ENCODE measurements around the gene PACRG. TPM values are rescaled to one million over a fixed set of nuclear protein-coding genes. Genes with fewer than 3 reads are reported as not detected.

Gene PACRG
- polyA plus RNA-seq, 1 donor (not counting 4 experiments of a cell fraction or from before 2014, with no cell fraction given), result 0.31 TPM

DNA sequence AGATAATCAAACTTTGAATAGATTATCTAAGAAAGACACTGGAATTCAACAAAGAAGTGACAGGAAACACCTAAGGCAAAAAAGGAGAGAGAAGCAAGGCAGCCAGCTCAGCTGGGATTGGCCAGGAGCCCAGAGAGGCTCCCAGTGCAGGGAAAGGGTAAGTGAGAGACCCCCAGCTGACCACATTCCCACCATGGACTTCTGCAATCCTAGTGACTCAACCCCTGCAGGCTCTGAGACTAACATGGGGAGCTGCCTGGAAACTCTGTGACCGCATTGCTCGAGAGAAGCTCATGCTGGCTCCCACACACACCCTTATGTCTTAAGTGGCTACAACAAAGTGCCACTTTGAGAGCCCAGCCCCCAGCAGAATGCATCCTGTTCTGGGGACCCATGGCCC lies 215.1 kb downstream of the PACRG start:
- FAIRE-seq (no peak), DNase-seq (ENCODE audit: low read depth, low spot score) (no peak)
- Histone ChIP-seq H3K79me2 (ENCODE audit: control insufficient read depth, insufficient read depth, low read length) (no peaks in the 10 kb centered on the region), H3K4me1 (ENCODE audit: control insufficient read depth, extremely low read depth, insufficient read depth, low read length) (no peaks in the 10 kb centered on the region), H4K20me1 (ENCODE audit: control insufficient read depth, extremely low read depth, insufficient read depth, low read length) (no peaks in the 10 kb centered on the region), H3K27me3 (ENCODE audit: control insufficient read depth, extremely low read depth, insufficient read depth, low read length) (no peaks in the 10 kb centered on the region), H3K4me3 (ENCODE audit: control insufficient read depth in 2 of 3, extremely low read depth in 1 of 3, insufficient read depth in 2 of 3, low read depth in 1 of 3, low read length in 3 of 3) (no peak overlapping the region), H3K9me1 (ENCODE audit: control insufficient read depth, extremely low read depth, insufficient read depth, low read length) (no peaks in the 10 kb centered on the region), H2AFZ (ENCODE audit: control insufficient read depth, low read length) (no peak overlapping the region), H3K4me2 (ENCODE audit: control insufficient read depth, extremely low read depth, insufficient read depth, low read depth, low read length) (no peak overlapping the region), H3K9me3 (ENCODE audit: control insufficient read depth, low read depth, low read length) (no peaks in the 10 kb centered on the region), H3K9ac (ENCODE audit: control insufficient read depth, extremely low read depth, insufficient read depth, low read length) (no peak overlapping the region), H3K27ac (ENCODE audit: control insufficient read depth, insufficient read depth, low read length) (no peak overlapping the region), H3K36me3 (ENCODE audit: control insufficient read depth in 2 of 2, extremely low read depth in 1 of 2, insufficient read depth in 2 of 2, low read length in 2 of 2) (no peaks in the 10 kb centered on the region)
- dilution Hi-C loops (cut with MboI; ENCODE audit: extremely low pct_ligation_motif_present, low sequenced_read_pairs), result no loop called here
- no peak for TF ChIP-seq CTCF (optimal IDR thresholded peaks at IDR 0.05 in 1 of 3, IDR thresholded peaks at IDR 0.05 in 1 of 3, conservative IDR thresholded peaks at IDR 0.05 in 1 of 3; ENCODE audit: extremely low read depth in 1 of 3, insufficient read depth in 2 of 3, low read length in 3 of 3)
- TF ChIP-seq EZH2 (IDR thresholded peaks at IDR 0.05; ENCODE audit: low read length), result no peak

GRCh38 chr6:162943369-162943768 lies 215.6 kb downstream of the PACRG start:
- H4K20me1 ChIP-seq (ENCODE audit: control insufficient read depth, extremely low read depth, insufficient read depth, low read length), result no peaks in the 10 kb centered on the region
- H3K27me3 ChIP-seq (ENCODE audit: control insufficient read depth, extremely low read depth, insufficient read depth, low read length), result no peaks in the 10 kb centered on the region
- no peaks in the 10 kb centered on the region for H3K9me1 ChIP-seq (ENCODE audit: control insufficient read depth, extremely low read depth, insufficient read depth, low read length)
- H3K9ac ChIP-seq (ENCODE audit: control insufficient read depth, extremely low read depth, insufficient read depth, low read length), result no peak overlapping the region
- no peak overlapping the region for H3K4me3 ChIP-seq (ENCODE audit: control insufficient read depth in 2 of 3, extremely low read depth in 1 of 3, insufficient read depth in 2 of 3, low read depth in 1 of 3, low read length in 3 of 3)
- H3K4me2 ChIP-seq (ENCODE audit: control insufficient read depth, extremely low read depth, insufficient read depth, low read depth, low read length), result no peak overlapping the region
- H3K36me3 ChIP-seq (ENCODE audit: control insufficient read depth in 2 of 2, extremely low read depth in 1 of 2, insufficient read depth in 2 of 2, low read length in 2 of 2), result no peaks in the 10 kb centered on the region
- dilution Hi-C loops (cut with MboI; ENCODE audit: extremely low pct_ligation_motif_present, low sequenced_read_pairs), result no loop called here
- no peaks in the 10 kb centered on the region for H3K79me2 ChIP-seq (ENCODE audit: control insufficient read depth, insufficient read depth, low read length)
- no peak overlapping the region for H3K27ac ChIP-seq (ENCODE audit: control insufficient read depth, insufficient read depth, low read length)
- H2AFZ ChIP-seq (ENCODE audit: control insufficient read depth, low read length), result no peak overlapping the region
- DNase-seq (ENCODE audit: low read depth, low spot score), result no peak
- no peaks in the 10 kb centered on the region for H3K4me1 ChIP-seq (ENCODE audit: control insufficient read depth, extremely low read depth, insufficient read depth, low read length)
- FAIRE-seq, result no peak
- TF ChIP-seq CTCF (optimal IDR thresholded peaks at IDR 0.05 in 1 of 3, IDR thresholded peaks at IDR 0.05 in 1 of 3, conservative IDR thresholded peaks at IDR 0.05 in 1 of 3; ENCODE audit: extremely low read depth in 1 of 3, insufficient read depth in 2 of 3, low read length in 3 of 3) (no peak), EZH2 (IDR thresholded peaks at IDR 0.05; ENCODE audit: low read length) (no peak)
- no peaks in the 10 kb centered on the region for H3K9me3 ChIP-seq (ENCODE audit: control insufficient read depth, low read depth, low read length)
